GM10847 (cell line): ENCODE results near the gene BRMS1.

ENCODE experiments used
- POLR2A ChIP-seq: IDR thresholded peaks from 2 replicates; pipeline ENCODE4 v1.6.1; 2011; ENCODE audit not compliant: insufficient read length; ENCODE audit errors: extremely low read depth

BRMS1 gene

GRCh38 chr11:66365711-66366619 is 21.1 kb upstream of the BRMS1 start:
- no peak for TF ChIP-seq POLR2A

- no peak for TF ChIP-seq POLR2A
These were observed 20.3 kb upstream of the BRMS1 start for GRCh38 chr11:66365166-66365565.

GRCh38 chr11:66363805-66364535 is 19.1 kb upstream of the BRMS1 start:
- no peak for TF ChIP-seq POLR2A

- TF ChIP-seq POLR2A, result no peak
These were observed 18.3 kb upstream of the BRMS1 start for GRCh38 chr11:66363187-66363601.

GRCh38 chr11:66362481-66363147 is 17.7 kb upstream of the BRMS1 start:
- no peak for TF ChIP-seq POLR2A

GRCh38 chr11:66361502-66361941 is 16.6 kb upstream of the BRMS1 start:
- TF ChIP-seq POLR2A, result no peak

GRCh38 chr11:66360406-66361073 is 15.6 kb upstream of the BRMS1 start:
- no peak for TF ChIP-seq POLR2A

GRCh38 chr11:66359662-66360087 is 14.8 kb upstream of the BRMS1 start:
- no peak for TF ChIP-seq POLR2A

- TF ChIP-seq POLR2A, result no peak
These were observed 4.1 kb upstream of the BRMS1 start for GRCh38 chr11:66349084-66349386.

GRCh38 chr11:66347425-66348276 is 2.7 kb upstream of the BRMS1 start, which contains the start of gene B4GAT1:
B4GAT1 (minus strand) TSS chr11:66347629; CDS start chr11:66347545, 84 bp downstream.
- TF ChIP-seq POLR2A, result peak; percentile 21

GRCh38 chr11:66346476-66347424 is 1.8 kb upstream of the BRMS1 start:
- no peak for TF ChIP-seq POLR2A

GRCh38 chr11:66345316-66345649 is 379 bp upstream of the BRMS1 start:
- no peak for TF ChIP-seq POLR2A

- TF ChIP-seq POLR2A, result no peak
These were observed 1.7 kb downstream of the BRMS1 start for GRCh38 chr11:66343176-66343575.
